HEK293 (cell line): Measurements from ENCODE around the gene SYTL5.

Source experiments
- RBAK ChIP-seq: fragments of 450-650 bp; formaldehyde crosslinking; IDR thresholded peaks from 2 replicates; pipeline ENCODE4 v1.5.1; 2016; ENCODE audit warnings: missing biosample characterization, missing genetic modification characterization
- ZBTB1 ChIP-seq: fragments of 450-650 bp; formaldehyde crosslinking; IDR thresholded peaks from 2 replicates; pipeline ENCODE4 v1.5.1; 2016; ENCODE audit warnings: missing biosample characterization, missing genetic modification characterization
- ZBTB21 ChIP-seq: fragments of 450-650 bp; formaldehyde crosslinking; IDR thresholded peaks from 2 replicates; pipeline ENCODE4 v1.5.1; 2017; ENCODE audit warnings: missing biosample characterization, missing genetic modification characterization
- ZNF174 ChIP-seq: fragments of 450-650 bp; formaldehyde crosslinking; IDR thresholded peaks from 2 replicates; pipeline ENCODE4 v1.5.0; 2017; ENCODE audit warnings: missing biosample characterization, mild to moderate bottlenecking, missing genetic modification characterization
- ZNF175 ChIP-seq: fragments of 450-650 bp; formaldehyde crosslinking; IDR thresholded peaks from 2 replicates; pipeline ENCODE4 v1.5.1; 2016; ENCODE audit warnings: missing biosample characterization, missing genetic modification characterization
- ZNF211 ChIP-seq: fragments of 450-650 bp; formaldehyde crosslinking; IDR thresholded peaks from 2 replicates; pipeline ENCODE4 v1.5.1; 2016; ENCODE audit warnings: low read depth, missing biosample characterization, missing genetic modification characterization
- ZNF302 ChIP-seq: fragments of 450-650 bp; formaldehyde crosslinking; IDR thresholded peaks from 2 replicates; pipeline ENCODE4 v1.5.1; 2016; ENCODE audit warnings: missing biosample characterization, missing genetic modification characterization, low read depth
- ZNF510 ChIP-seq: fragments of 450-650 bp; formaldehyde crosslinking; IDR thresholded peaks from 2 replicates; pipeline ENCODE4 v1.5.1; 2018; ENCODE audit warnings: mild to moderate bottlenecking, missing genetic modification characterization, missing biosample characterization; ENCODE audit not compliant: insufficient replicate concordance
- ZNF560 ChIP-seq: fragments of 450-650 bp; formaldehyde crosslinking; IDR thresholded peaks from 2 replicates; pipeline ENCODE4 v1.5.1; 2017; ENCODE audit warnings: missing biosample characterization, missing genetic modification characterization, borderline replicate concordance
- ZNF600 ChIP-seq: fragments of 450-650 bp; formaldehyde crosslinking; IDR thresholded peaks from 2 replicates; pipeline ENCODE4 v1.5.1; 2016; ENCODE audit warnings: missing biosample characterization, missing genetic modification characterization
- ZNF785 ChIP-seq: fragments of 450-650 bp; formaldehyde crosslinking; IDR thresholded peaks from 2 replicates; pipeline ENCODE4 v1.5.1; 2016; ENCODE audit warnings: missing biosample characterization, missing genetic modification characterization
- TF ChIP-seq, protein P1 (sequence below): fragments of 450-650 bp; formaldehyde crosslinking; IDR thresholded peaks from 2 replicates; pipeline ENCODE4 v1.5.1; 2016; ENCODE audit warnings: missing biosample characterization, missing genetic modification characterization
- TF ChIP-seq, protein P2 (sequence below): sonication (generic); formaldehyde crosslinking; IDR thresholded peaks from 2 replicates; pipeline ENCODE4 v1.8.1; 2022; ENCODE audit warnings: mild to moderate bottlenecking, moderate library complexity, missing genetic modification reagents
- TF ChIP-seq, protein P3 (sequence below): fragments of 450-650 bp; formaldehyde crosslinking; IDR thresholded peaks from 2 replicates; pipeline ENCODE4 v1.5.1; 2016; ENCODE audit warnings: missing biosample characterization, missing genetic modification characterization, low read depth

DNA sequence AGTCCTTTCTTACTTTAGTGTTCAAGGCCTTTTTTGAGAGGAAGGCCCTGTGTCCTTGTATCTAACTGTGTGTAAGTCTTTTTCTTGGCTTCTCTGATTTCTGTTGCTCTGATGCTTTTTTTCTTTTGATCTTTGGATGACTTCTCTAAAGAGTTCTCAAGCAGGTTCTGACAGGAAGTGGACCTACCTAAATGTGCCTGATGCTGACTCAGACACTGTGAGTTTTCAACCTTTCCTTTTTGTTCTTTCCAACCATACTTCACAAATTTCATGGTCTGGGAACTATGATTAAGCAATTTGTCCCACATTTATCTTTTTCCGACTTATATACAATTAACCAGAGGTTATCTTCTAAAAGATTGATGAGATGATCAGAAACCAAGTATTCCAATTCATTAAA is 96.5 kb downstream of the SYTL5 start:
- TF ChIP-seq RBAK (tag by site-specific recombination) (no peak), ZNF211 (no peak), ZNF600 (tag by site-specific recombination) (no peak), ZNF174 (no peak), ZBTB21 (no peak), ZNF785 (tag by site-specific recombination) (no peak), ZNF302 (no peak), ZBTB1 (tag by site-specific recombination) (no peak), ZNF175 (tag by site-specific recombination) (no peak), ZNF510 (no peak), ZNF560 (tag by site-specific recombination) (no peak)
- TF ChIP-seq, protein P1, sequence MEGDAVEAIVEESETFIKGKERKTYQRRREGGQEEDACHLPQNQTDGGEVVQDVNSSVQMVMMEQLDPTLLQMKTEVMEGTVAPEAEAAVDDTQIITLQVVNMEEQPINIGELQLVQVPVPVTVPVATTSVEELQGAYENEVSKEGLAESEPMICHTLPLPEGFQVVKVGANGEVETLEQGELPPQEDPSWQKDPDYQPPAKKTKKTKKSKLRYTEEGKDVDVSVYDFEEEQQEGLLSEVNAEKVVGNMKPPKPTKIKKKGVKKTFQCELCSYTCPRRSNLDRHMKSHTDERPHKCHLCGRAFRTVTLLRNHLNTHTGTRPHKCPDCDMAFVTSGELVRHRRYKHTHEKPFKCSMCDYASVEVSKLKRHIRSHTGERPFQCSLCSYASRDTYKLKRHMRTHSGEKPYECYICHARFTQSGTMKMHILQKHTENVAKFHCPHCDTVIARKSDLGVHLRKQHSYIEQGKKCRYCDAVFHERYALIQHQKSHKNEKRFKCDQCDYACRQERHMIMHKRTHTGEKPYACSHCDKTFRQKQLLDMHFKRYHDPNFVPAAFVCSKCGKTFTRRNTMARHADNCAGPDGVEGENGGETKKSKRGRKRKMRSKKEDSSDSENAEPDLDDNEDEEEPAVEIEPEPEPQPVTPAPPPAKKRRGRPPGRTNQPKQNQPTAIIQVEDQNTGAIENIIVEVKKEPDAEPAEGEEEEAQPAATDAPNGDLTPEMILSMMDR (tag by site-specific recombination) = no peak
- TF ChIP-seq, protein P2, sequence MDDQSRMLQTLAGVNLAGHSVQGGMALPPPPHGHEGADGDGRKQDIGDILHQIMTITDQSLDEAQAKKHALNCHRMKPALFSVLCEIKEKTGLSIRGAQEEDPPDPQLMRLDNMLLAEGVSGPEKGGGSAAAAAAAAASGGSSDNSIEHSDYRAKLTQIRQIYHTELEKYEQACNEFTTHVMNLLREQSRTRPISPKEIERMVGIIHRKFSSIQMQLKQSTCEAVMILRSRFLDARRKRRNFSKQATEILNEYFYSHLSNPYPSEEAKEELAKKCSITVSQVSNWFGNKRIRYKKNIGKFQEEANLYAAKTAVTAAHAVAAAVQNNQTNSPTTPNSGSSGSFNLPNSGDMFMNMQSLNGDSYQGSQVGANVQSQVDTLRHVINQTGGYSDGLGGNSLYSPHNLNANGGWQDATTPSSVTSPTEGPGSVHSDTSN (CRISPR knock-in tag) = no peak
- TF ChIP-seq, protein P3, sequence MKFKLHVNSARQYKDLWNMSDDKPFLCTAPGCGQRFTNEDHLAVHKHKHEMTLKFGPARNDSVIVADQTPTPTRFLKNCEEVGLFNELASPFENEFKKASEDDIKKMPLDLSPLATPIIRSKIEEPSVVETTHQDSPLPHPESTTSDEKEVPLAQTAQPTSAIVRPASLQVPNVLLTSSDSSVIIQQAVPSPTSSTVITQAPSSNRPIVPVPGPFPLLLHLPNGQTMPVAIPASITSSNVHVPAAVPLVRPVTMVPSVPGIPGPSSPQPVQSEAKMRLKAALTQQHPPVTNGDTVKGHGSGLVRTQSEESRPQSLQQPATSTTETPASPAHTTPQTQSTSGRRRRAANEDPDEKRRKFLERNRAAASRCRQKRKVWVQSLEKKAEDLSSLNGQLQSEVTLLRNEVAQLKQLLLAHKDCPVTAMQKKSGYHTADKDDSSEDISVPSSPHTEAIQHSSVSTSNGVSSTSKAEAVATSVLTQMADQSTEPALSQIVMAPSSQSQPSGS (tag by site-specific recombination) = no peak
